GM19099 (cell line): ENCODE data around the gene IRF8.
A peak's percentile ranks its signal among the peaks of the same experiment; 100 is the strongest.

Experiments
- POLR2A ChIP-seq: IDR thresholded peaks from 3 replicates; pipeline ENCODE4 v1.6.1; 2011; ENCODE audit warnings: low read depth; ENCODE audit not compliant: insufficient read length; ENCODE audit errors: extremely low read depth

The IRF8 gene

DNA sequence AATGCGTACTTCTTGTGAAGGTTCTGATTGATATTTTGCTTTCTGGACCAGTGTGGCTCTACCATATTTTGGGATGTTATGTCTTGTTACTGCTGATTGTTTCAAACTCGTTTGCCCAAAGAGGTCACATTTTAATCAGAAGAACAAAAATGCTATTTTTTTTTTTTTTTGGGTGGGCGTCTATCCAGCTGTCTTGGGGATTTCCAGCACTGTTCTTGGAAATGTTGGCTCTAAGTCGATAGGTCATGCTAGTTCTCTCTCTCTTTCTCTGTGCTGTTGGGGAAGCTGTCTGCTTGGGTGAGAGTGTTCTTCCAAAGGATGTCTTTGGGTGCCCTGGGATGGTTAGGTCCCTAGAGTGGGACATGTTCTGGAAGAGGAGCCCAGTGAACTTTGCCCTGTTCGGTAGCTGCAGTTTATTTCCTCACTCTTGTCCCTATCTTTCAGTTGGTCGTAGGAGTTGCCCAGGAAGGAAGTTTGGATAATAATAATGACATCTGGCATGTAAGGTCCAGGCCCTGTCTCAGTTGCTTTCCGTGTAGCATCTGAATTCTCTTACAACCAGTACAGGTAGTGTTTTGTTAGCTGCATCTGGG lies 2.9 kb downstream of the IRF8 start:
- TF ChIP-seq POLR2A = no peak

DNA sequence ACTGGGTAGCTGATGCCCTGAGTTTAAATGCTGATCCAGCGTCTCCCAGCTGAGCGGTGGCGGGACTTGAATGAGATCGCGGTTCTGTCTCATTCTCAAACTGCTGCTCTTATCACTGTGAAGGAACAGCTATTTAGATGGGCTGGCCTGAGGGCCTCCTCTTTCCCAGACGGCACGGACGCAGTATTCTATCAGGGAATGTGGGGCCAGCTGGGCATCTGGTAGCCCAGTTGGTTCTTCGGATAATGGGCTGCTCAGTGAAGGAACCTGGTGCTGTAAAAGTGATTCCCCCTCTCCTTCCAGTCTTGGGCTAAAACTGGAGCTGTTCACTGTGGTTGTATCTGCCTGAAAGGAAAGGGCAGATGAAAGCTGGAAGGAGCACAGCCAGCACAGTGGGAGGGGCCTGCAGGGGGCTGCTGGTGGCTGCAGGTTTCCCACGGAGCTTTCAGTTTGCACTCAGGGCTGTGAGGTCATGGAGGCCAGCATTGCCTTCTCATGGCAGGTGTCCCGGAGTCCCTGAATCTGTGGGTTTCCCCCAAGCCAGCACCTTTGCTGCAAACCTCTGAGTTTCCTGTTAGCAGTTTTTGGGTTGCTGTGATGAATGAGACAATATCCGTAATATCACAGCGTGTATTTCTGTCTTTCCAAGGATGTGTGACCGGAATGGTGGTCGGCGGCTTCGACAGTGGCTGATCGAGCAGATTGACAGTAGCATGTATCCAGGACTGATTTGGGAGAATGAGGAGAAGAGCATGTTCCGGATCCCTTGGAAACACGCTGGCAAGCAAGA lies 3.6 kb downstream of the IRF8 start:
- TF ChIP-seq POLR2A = peak; percentile 61

GRCh38 chr16:85903559-85903958 lies 4.6 kb downstream of the IRF8 start:
- no peak for TF ChIP-seq POLR2A

DNA sequence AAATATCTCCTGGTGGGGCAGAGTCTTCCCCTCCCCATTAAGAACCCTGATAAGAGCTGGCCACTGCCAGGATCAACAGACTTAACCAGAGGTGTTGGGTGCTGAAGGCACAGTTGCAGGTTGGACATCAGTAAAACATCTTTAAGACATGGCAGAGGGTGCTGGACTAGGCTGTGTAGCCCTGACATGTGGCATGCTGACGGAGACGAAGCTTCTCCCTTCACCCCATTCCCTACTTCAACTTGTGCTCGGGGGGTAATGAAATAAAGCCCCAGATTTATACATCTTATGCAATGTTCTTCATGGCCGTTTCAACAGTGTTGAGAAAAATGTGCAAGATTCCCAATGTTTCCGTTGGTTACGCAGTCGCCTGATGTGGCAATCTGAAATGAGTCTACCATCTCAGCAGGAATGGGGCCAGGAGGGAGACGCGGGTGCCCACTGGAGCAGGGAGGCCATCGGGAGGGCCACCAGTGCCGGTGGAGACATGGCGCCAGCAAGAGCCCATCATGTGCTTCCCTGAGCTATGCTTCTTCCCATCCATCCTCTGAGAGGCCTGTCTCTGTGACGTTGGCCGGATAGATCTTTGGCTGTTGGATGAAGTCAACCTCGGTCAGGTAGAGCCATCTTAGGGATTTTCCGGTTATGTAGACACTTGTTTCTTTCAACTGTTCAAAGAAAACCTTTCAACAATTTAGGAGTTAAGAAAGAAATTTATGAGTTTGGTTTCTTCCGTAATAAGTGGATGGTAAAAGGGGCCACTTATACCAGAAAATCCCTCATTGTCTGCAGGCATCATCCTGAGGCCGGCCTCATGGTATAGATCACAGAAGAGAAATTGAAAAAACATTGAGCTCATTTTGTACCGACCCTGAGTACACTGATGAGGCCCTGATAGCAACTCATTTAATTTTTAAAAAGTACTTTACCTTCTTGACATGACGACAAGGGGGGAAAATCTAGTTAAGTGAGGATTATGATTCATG lies 6.4 kb downstream of the IRF8 start:
- no peak for TF ChIP-seq POLR2A

- TF ChIP-seq POLR2A = no peak
These were observed 7.4 kb downstream of the IRF8 start for GRCh38 chr16:85906349-85906748.

DNA sequence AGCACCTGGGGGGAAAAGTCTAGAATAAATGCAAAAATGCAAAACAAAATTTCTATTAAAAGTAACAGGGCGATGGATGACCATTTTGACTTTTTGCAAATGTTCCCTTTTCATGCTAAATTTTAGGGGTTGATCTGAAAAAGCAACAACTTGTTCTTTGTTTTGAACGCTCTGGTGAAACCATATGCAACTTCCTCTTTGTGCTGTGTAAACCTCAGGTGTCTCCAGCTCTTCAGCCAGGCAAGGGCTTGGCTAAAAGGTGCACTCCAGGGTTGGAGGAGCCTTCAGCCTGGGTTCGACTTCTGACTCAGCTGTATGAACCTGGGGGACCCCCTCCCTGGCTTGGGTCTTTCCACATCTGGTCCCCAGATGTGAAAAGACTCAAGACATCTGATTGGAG lies 9.5 kb downstream of the IRF8 start:
- TF ChIP-seq POLR2A = peak; percentile 22

GRCh38 chr16:85908889-85909589 lies 10.1 kb downstream of the IRF8 start:
- no peak for TF ChIP-seq POLR2A

DNA sequence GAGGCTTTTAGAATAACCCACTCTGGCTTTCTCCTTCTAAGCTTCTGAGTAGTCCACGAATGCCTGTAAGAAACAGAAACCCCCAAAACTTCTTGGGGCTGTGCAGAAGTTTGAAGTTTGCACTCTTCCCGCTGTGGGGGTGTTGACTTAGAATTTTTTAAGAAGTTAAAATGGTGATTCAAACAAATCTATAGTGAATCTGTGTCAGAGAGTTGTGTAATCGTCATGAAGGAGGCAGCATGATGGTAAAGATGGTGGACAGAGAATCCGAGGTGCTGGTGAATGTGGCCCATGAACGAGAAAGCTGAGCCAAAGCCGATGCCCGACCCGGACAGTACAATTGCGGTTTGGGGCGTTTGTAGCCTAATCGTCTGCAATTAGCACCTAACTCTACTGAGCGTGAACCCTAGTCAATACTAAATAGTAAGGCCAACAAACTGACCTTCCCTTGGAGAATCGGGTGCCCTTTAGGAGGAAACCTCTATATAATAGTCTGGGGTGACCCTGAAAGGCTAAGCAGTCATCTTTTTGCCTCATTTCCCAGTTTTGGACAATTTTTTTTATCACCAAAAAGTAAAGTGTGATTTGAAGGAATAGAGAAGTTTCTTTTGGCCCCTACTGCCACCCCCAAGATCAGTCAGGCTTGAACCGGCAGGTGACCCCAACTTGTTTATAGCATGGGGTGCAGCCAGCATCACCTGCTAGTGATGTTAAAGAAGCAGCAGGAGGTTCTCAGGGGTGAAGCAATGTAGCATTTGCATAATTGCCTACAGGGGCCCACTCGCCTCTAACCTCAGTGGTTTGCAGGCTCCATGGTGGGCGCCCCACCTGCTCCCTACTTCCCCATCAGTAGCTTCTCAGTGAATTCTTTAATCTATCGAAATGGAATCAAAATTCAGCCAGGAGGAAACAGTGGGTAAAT lies 11.2 kb downstream of the IRF8 start:
- no peak for TF ChIP-seq POLR2A

- no peak for TF ChIP-seq POLR2A
These were observed 11.9 kb downstream of the IRF8 start for GRCh38 chr16:85910854-85911247.

GRCh38 chr16:85911251-85911930 lies 12.4 kb downstream of the IRF8 start:
- no peak for TF ChIP-seq POLR2A

DNA sequence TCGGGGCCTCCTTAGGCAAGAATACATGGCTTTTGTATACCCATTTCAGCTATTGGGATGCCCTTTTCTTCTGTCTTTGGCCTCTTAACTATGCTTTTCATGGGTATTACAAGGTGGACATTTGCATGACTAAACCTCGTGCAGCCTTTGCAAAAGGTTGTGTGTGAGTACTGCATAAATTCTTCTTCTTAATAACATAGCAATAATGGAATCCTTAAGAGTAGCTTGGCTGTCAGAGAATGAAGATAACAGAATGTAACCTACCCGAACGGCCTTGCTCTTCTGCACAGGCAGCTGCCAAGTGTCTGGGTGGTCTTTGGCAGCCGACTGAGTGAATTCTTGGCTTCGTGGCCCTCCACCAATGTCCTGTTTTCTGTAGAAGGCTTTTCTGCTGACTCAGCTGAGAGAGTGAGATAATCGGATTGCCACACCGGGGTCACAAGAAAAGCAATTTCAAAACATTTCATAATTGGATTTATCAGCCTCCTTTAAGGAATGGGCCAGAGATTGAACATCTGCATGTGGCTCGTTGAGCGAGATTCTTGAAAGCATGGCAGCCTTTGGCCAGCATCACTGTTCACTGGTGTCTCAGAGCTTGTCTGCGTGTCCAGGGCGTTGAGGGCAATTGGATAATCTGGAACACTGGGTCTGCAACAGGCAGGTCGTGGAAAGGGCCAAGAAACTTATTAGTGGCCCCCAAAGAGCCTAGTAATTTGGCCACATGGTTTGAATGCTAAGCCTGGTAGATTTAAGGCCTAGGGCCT lies 13.4 kb downstream of the IRF8 start:
- no peak for TF ChIP-seq POLR2A

GRCh38 chr16:85913141-85913601 lies 14.2 kb downstream of the IRF8 start:
- TF ChIP-seq POLR2A = no peak
